Adrenal gland (tissue), 5 donors: Measurements from ENCODE around the gene PLXNA2.

Experiments
- CTCF ChIP-seq, 6 experiments: fragments of 450-650 bp in 4 of 6; fragments of 200-600 bp in 2 of 6; sonication (generic) in 1 of 6; IDR thresholded peaks; 1 replicate in 5 of 6; 2 replicates in 1 of 6; pipeline versions ENCODE4 v1.5.1 to v1.8.0; 2016 to 2021; ENCODE audit warnings: antibody characterized with exemption in 6 of 6, mild to moderate bottlenecking in 2 of 6, moderate library complexity in 1 of 6
- POLR2A ChIP-seq, 2 donors: fragments of 450-650 bp; IDR thresholded peaks; one replicate each; pipeline ENCODE4 v1.6.1; 2017; ENCODE audit warnings: antibody characterized with exemption in 2 of 2, mild to moderate bottlenecking in 2 of 2, moderate library complexity in 1 of 2
- donor health status: DM: no; HTN: no; CAD: no.

- TF ChIP-seq CTCF (IDR thresholded peaks at IDR 0.05) (no peak), POLR2A (IDR thresholded peaks at IDR 0.05) (no peak)
Observed at GRCh38 chr1:208185801-208186231, 58.4 kb downstream of the PLXNA2 start.
